Lower lobe of right lung (tissue), 2 donors: Measurements from ENCODE around the gene BRAF. TPM values are rescaled to one million over a fixed set of nuclear protein-coding genes. Genes with fewer than 3 reads are reported as not detected.

Experiments used
- ATAC-seq, 2 donors: fragments of 200-7000 bp; cut with Tn5 transposase; one replicate each; pipeline ENCODE4 v1.9.1; 2020 to 2022; ENCODE audit warnings: mild to moderate bottlenecking in 2 of 2, moderate library complexity in 2 of 2
- DNase-seq: peaks from one replicate; pipeline ENCODE4 v3.0.0-alpha.2; 2020
- H3K27ac ChIP-seq: fragments of 200-600 bp; one replicate; pipeline ENCODE4 v1.8.0; 2022
- H3K27me3 ChIP-seq: fragments of 200-600 bp; one replicate; pipeline ENCODE4 v1.8.0; 2022; ENCODE audit warnings: low read depth
- H3K36me3 ChIP-seq: fragments of 200-600 bp; one replicate; pipeline ENCODE4 v1.8.0; 2022; ENCODE audit warnings: mild to moderate bottlenecking
- H3K4me1 ChIP-seq: fragments of 200-600 bp; one replicate; pipeline ENCODE4 v1.8.0; 2022
- H3K4me3 ChIP-seq: fragments of 200-600 bp; one replicate; pipeline ENCODE4 v1.8.0; 2022; ENCODE audit warnings: mild to moderate bottlenecking
- H3K9me3 ChIP-seq: fragments of 200-600 bp; one replicate; pipeline ENCODE4 v1.8.0; 2022
- CTCF ChIP-seq: fragments of 200-600 bp; IDR thresholded peaks from one replicate; pipeline ENCODE4 v1.8.0; 2022; ENCODE audit warnings: antibody characterized with exemption, mild to moderate bottlenecking
- intact Hi-C: fragments of 100-400 bp; cut with DNase I; formaldehyde crosslinking; loops from one replicate; pipeline ENCODE4 v1.11.0; 2022
- total RNA-seq: library from RNA; stranded (reverse); fragmentation: NEBNext Ultra II Directional; extraction: Animal tissue kit (Norgen Biotek cat#: 25700); gene quantifications from one replicate; pipeline ENCODE4 v1.2.1, GENCODE V29; 2021
- donor health status: DM: no; HTN: yes; CAD: no; lungs with severe emphysema.

BRAF gene
- total RNA-seq, 1 donor from 2014 or later: 43.0 TPM

- Histone ChIP-seq H3K4me3 (no peak overlapping the region), H3K4me1 (peaks cover 6% of the 10 kb centered on the region), H3K27ac (no peak overlapping the region), H3K36me3 (peaks cover 47% of the 10 kb centered on the region), H3K9me3 (no peaks in the 10 kb centered on the region), H3K27me3 (no peaks in the 10 kb centered on the region)
- no peak for TF ChIP-seq CTCF
- intact Hi-C loops: no loop called here
- ATAC-seq (no peak), DNase-seq (no peak)
Measured at GRCh38 chr7:140691376-140692045, 233.2 kb downstream of the BRAF start.

GRCh38 chr7:140689199-140690152 is 235.3 kb downstream of the BRAF start:
- ATAC-seq: no peak
- no peak overlapping the region for H3K4me3 ChIP-seq
- H3K27me3 ChIP-seq: no peaks in the 10 kb centered on the region
- H3K27ac ChIP-seq: no peak overlapping the region
- no peak for DNase-seq
- no peaks in the 10 kb centered on the region for H3K4me1 ChIP-seq
- no peaks in the 10 kb centered on the region for H3K9me3 ChIP-seq
- intact Hi-C loops: no loop called here
- TF ChIP-seq CTCF: no peak
- peaks cover 60% of the 10 kb centered on the region for H3K36me3 ChIP-seq

GRCh38 chr7:140688341-140688740 is 236.4 kb downstream of the BRAF start:
- DNase-seq: no peak
- H3K36me3 ChIP-seq: peaks cover 67% of the 10 kb centered on the region
- intact Hi-C loops: no loop called here

GRCh38 chr7:140686921-140687320 is 237.8 kb downstream of the BRAF start:
- intact Hi-C loops: no loop called here
- no peak for DNase-seq
- TF ChIP-seq CTCF: no peak
- no peaks in the 10 kb centered on the region for H3K9me3 ChIP-seq
- H3K27me3 ChIP-seq: no peaks in the 10 kb centered on the region
- H3K4me3 ChIP-seq: no peak overlapping the region
- peaks cover 67% of the 10 kb centered on the region for H3K36me3 ChIP-seq
- ATAC-seq: no peak
- H3K27ac ChIP-seq: no peak overlapping the region
- H3K4me1 ChIP-seq: no peaks in the 10 kb centered on the region

More at GRCh38 chr7:140688341-140688740, 236.4 kb downstream of the BRAF start:
- no peaks in the 10 kb centered on the region for H3K27me3 ChIP-seq
- H3K9me3 ChIP-seq: no peaks in the 10 kb centered on the region
- H3K4me1 ChIP-seq: no peaks in the 10 kb centered on the region
- no peak for ATAC-seq
- no peak overlapping the region for H3K4me3 ChIP-seq
- TF ChIP-seq CTCF: no peak
- no peak overlapping the region for H3K27ac ChIP-seq

GRCh38 chr7:140685407-140686087 is 239.2 kb downstream of the BRAF start:
- no peak overlapping the region for H3K4me3 ChIP-seq
- intact Hi-C loops: no loop called here
- H3K27ac ChIP-seq: no peak overlapping the region
- no peaks in the 10 kb centered on the region for H3K9me3 ChIP-seq
- no peak for TF ChIP-seq CTCF
- ATAC-seq (no peak), DNase-seq (no peak)
- no peaks in the 10 kb centered on the region for H3K4me1 ChIP-seq
- peaks cover 77% of the 10 kb centered on the region for H3K36me3 ChIP-seq
- H3K27me3 ChIP-seq: no peaks in the 10 kb centered on the region
